ENCODE data around the gene CENPA.

DNA sequence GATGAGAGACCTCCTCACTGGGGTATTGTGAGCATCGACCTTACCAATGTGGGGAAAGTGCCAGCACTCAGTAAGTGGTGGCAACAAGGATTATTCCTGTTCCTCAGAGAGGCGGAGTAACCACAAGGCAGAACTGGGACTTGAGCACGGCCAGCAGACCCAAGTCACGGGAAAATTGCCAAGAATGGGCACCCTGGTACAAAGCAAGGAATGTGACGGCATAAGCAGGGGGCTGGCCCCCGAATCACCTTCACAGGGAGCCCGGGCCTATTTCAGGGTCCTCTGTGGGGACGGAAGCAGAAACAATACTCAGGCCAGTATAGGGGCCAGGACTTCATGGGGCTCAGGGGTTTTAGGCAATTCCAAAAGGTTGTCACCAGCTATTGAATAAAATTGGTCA, 25.4 kb downstream of the CENPA start:
- no peak for TF ChIP-seq POLR2A (IDR thresholded peaks at IDR 0.05)
- TF ChIP-seq, protein P1, sequence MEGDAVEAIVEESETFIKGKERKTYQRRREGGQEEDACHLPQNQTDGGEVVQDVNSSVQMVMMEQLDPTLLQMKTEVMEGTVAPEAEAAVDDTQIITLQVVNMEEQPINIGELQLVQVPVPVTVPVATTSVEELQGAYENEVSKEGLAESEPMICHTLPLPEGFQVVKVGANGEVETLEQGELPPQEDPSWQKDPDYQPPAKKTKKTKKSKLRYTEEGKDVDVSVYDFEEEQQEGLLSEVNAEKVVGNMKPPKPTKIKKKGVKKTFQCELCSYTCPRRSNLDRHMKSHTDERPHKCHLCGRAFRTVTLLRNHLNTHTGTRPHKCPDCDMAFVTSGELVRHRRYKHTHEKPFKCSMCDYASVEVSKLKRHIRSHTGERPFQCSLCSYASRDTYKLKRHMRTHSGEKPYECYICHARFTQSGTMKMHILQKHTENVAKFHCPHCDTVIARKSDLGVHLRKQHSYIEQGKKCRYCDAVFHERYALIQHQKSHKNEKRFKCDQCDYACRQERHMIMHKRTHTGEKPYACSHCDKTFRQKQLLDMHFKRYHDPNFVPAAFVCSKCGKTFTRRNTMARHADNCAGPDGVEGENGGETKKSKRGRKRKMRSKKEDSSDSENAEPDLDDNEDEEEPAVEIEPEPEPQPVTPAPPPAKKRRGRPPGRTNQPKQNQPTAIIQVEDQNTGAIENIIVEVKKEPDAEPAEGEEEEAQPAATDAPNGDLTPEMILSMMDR (IDR thresholded peaks at IDR 0.05), result no peak

Measured in body of pancreas (tissue), 4 donors.